Posterior cingulate gyrus (tissue), 11 donors: ENCODE results near the gene FAM185A.
"Not testable (repeated sequence)": the region's sequence is repeated elsewhere in the genome, so short reads cannot be mapped to it uniquely, and the experiment has no call there.

ENCODE experiments used
- DNase-seq, 10 donors: peaks; one replicate each; pipeline versions ENCODE4 v3.0.0 to v3.0.0-alpha.2; 2020 to 2021; ENCODE audit warnings: mixed read lengths in 3 of 10
- intact Hi-C: fragments of 100-400 bp; cut with DNase I; formaldehyde crosslinking; loops from one replicate; pipeline ENCODE4 v1.15.1; 2023

Gene FAM185A

DNA sequence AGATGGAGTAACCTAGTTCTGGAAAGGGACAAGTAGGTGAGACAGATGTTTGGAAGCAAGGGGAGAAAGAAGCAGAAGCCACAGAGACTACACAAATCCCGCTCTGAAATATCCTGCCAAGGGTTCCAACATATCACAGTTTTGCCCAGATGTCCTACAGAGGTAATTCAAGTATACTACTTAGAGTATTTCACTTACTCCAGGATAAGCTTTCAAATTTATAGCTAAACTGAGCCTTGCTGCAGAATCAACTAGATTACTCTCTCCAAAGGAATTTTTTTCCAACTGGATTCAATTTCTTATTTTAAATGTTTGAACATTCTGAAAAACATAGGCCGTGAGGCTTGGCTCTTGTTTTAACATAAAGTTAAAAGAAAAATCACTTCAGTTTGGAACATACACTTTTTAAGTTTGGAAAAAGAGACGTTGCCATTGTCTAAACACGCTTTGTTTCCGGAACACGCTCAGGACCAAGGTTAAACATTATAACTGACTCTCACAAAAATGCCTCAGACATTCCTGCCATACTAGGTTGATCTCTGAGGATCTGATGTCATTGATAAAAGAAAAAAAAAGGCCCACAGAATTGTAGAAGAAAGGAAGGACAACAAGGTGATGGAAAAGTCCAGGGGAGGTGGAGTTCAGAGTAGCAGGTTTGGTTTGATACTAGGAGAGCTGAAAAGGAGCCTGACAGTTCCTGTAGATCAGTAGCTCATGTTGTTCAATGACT is 74.8 kb downstream of the FAM185A start:
- no peak for DNase-seq
- intact Hi-C loops: no loop called here

- intact Hi-C loops: no loop called here
- no peak for DNase-seq
Observed at GRCh38 chr7:102828286-102828685, 79.5 kb downstream of the FAM185A start.

DNA sequence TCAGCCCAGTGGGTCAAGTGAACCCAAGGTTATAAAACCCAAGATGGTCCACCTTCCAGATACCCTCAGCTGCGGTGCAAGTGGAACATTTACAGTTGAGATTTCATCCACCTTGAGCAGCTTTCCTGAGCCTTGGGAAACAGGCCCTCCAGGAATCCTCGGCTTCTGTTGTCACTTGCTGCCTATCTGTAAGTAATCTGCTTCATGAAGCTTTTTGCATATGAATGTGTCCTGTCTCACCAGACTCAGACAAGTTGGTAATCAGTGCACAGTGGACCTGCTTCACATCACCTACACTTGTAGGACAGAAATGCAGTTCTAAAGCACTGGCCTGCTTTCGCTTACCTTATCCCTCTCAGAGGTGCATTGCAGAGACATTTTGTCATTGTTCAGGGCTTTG is 80.3 kb downstream of the FAM185A start:
- intact Hi-C loops: no loop called here
- DNase-seq: no peak

- intact Hi-C loops: no loop called here
- DNase-seq: no peak
Observed at GRCh38 chr7:102830197-102830596, 81.4 kb downstream of the FAM185A start.

DNA sequence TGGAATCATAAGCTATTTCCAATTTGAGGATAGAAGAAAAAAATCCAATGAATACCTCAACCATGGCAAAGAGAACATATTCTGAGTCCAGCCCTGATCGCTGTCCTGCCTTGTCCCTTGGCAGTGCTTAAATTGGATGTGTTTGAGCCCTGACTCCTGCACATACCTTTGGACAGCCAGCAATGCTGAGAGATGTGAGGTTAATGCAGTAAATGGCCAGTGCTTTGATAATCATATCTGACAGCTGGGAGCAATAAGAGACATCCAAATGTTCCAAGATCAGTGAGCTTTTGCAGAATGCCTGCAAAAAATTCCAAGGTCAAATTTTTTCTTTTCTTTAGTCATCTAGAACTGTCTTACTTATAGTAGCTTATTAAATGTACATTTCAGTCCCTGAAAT is 83.9 kb downstream of the FAM185A start:
- no peak for DNase-seq

DNA sequence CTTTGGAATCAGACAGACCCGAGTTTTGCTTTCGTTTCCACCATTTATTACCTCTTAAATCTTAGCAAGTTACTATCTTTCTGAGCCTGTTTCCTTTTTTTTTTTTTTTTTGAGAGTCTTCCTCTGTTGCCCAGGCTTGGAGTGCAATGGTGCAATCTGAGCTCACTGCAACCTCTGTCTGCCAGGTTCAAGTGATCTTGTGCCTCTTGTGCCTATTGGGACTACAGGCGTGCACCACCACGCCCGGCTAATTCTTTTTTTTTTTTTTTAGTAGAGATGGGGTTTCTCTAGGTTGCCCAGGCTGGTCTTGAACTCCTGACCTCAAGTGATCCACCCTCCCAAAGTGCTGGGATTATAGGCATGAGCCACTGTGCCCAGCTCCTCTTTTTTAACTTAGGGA is 84.5 kb downstream of the FAM185A start:
- DNase-seq: no peak

More for the DNA sequence above, 83.9 kb downstream of the FAM185A start:
- intact Hi-C loops: no loop called here

DNA sequence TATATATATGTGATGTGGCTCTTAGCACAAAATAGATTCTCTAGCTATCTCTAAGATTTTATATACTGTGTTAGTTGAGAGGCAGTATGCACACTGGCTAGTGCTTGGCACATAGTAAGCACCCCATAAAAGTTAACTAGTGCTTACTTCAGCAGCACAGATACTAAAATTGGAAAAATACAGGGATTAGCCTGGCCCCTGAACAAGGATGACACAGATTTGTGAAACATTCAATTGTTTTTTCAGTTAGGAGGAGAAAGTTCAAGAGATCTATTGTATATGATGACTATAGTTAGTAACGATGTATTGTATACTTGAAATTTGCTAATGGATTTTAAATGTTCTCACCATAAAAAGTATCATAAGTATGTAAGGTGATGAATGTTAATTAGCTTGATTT is 85.7 kb downstream of the FAM185A start:
- intact Hi-C loops: no loop called here

More for the DNA sequence above, 84.5 kb downstream of the FAM185A start:
- intact Hi-C loops: no loop called here

GRCh38 chr7:102834999-102835398 is 86.2 kb downstream of the FAM185A start:
- intact Hi-C loops: no loop called here
- DNase-seq: no peak

More for the DNA sequence above, 85.7 kb downstream of the FAM185A start:
- DNase-seq: no peak

DNA sequence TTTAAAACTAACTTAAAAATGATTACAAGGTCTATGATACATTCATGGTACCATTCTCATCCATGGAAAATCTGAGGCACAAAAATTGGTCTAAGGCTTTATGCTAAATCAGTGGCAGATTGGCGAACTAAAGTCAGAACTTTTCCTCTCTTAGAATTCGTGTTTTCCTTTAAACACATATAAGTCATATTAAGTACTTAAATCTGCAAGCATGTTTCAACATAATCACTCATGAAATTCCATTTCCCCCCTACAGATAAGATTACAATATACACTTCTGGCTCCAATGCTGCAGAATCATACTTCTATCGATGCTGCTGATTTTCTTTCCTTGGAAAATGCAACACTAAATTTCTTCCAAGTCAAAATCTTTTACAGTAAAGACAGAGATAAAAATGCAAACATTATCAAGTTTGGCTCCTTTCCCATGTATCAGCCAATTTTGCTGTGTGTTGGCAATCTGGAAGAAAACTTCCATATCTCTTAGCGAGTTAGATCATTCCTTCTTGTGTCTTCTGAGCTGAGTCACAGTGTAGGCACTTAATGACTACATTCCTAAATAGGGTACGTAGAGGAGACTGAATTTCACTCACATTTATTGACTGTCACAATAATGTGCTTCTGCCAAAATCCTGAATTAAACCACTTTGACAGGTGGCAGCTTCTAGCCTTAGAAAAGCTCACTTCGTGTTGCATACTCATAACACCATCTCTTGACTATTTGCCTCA is 87.6 kb downstream of the FAM185A start:
- intact Hi-C loops: no loop called here
- no peak for DNase-seq

- no peak for DNase-seq
Observed at GRCh38 chr7:102836977-102837376, 88.2 kb downstream of the FAM185A start.

GRCh38 chr7:102837802-102838201 is 89.0 kb downstream of the FAM185A start:
- intact Hi-C loops: no loop called here
- no peak for DNase-seq

More at GRCh38 chr7:102836977-102837376, 88.2 kb downstream of the FAM185A start:
- intact Hi-C loops: no loop called here

GRCh38 chr7:102838572-102839101 is 89.8 kb downstream of the FAM185A start:
- intact Hi-C loops, DNase-seq: not testable (repeated sequence)

GRCh38 chr7:102840404-102840803 is 91.6 kb downstream of the FAM185A start:
- no peak for DNase-seq
- intact Hi-C loops: no loop called here

DNA sequence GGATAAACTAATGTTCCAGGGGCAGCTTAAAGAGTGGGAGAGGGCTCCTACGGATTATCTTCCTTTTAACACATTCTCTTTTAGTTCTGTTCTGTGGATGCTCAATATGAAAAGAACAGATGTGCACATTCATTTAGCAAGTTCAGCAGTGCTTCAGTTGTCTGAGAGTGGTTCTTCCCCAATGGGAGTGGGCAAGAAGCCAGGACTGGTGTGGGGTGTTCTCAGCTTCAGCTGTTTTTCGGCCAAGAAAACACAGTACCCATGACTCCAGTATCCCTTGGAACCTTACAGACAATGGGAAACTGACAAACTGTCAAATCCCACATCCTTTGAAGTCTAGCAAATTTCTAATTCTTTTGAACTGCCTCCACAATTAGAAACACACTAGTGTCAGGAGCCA is 92.5 kb downstream of the FAM185A start:
- intact Hi-C loops: no loop called here
- DNase-seq: peak in 3 of 10 donors; percentile 11 to 18 (median 12)

DNA sequence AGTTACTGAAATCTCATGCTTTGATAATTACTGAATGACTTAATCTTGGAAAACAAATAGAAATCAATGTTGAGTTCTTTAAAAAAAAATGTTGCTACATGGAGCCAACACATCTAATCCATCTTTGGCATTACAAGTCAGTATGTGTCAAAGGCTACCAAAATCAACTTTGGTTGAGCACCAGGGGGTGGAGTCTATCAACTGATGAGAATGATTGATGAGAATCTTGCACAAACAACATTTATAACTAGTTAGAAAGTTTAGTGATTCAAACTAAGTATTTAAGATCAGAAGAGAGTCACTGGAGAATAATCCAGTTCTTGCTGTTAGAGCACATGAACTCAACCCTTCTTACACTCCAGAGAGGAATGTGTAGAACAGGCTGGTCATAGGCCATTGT is 93.5 kb downstream of the FAM185A start:
- no peak for DNase-seq
- intact Hi-C loops: no loop called here

GRCh38 chr7:102843850-102844249 is 95.1 kb downstream of the FAM185A start:
- DNase-seq: no peak
- intact Hi-C loops: no loop called here

- intact Hi-C loops: no loop called here
- DNase-seq: no peak
Observed at GRCh38 chr7:102845346-102845745, 96.5 kb downstream of the FAM185A start.

- intact Hi-C loops: no loop called here
- DNase-seq: no peak
Observed at GRCh38 chr7:102849079-102849478, 100.3 kb downstream of the FAM185A start.

- DNase-seq: no peak
- intact Hi-C loops: no loop called here
Observed at GRCh38 chr7:102849538-102849937, 100.7 kb downstream of the FAM185A start.

- no peak for DNase-seq
- intact Hi-C loops: no loop called here
Observed at GRCh38 chr7:102856036-102856435, 107.2 kb downstream of the FAM185A start.
